Activated CD4-positive, alpha-beta T cell treated with anti-CD3 and anti-CD28 coated beads for 24 hours (primary cell): ENCODE data around the gene SCGB1C1.
A peak's percentile ranks its signal among the peaks of the same experiment; 100 is the strongest.
"Not testable (repeated sequence)": the region's sequence is repeated elsewhere in the genome, so short reads cannot be mapped to it uniquely, and the experiment has no call there.

Experiments used
- DNase-seq, 2 donors: peaks; one replicate each; pipeline ENCODE4 v3.0.0-alpha.2; 2020; ENCODE audit warnings: low read depth in 2 of 2

Gene SCGB1C1

DNA sequence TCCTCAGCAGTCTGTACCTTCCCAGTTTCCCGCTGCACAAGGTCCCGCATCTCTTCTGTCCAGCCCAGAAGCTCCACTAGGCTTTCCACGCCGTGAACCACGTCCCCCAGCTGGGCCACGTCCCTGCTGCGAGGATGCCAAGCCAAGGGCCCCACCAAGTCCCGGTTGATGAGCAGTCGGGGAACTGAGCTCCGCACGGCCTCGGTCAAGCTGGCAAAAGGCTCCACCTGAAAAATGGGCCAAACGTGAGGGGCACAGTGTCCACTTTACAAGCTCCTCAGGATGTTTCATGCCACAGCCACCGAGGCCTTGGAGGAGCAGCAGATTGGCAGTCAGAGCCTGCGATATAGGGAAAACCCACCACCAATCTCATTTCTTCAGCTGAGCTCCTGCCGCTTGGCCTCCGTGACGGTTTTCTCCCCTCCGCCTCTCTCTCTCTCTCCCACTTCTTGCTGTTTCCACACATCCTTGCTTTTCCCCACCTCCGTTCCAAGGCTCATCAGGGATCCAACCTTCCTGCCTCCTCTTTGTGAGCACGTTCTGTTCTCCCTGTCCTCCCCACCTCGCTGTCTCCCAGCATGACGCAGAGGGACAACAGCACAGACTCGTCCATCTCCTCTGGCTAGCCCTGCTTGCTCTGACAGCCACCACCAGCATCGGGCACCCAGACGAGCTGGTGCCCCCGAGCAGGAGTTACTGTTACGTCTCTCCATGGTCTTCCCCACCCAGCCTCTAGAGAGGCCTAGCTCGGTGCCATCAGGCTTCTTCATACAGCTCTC is 26.1 kb downstream of the SCGB1C1 start:
- DNase-seq, result no peak

DNA sequence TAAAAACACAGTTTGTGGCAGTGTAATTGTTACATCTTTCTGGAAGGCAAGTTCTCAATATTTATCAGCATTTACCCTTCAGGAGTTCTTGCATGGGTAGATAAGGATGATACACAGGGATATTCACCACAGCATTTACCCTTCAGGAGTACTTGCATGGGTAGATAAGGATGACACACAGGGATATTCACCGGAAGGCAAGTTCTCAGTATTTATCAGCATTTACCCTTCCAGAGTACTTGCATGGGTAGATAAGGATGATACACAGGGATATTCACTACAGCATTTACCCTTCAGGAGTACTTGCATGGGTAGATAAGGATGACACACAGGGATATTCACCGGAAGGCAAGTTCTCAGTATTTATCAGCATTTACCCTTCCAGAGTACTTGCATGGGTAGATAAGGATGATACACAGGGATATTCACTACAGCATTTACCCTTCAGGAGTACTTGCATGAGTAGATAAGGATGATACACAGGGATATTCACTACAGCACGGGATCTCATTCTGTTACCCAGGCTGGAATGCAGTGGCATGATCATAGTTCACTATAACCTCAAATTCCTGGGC is 27.9 kb downstream of the SCGB1C1 start:
- DNase-seq, result not testable (repeated sequence)

DNA sequence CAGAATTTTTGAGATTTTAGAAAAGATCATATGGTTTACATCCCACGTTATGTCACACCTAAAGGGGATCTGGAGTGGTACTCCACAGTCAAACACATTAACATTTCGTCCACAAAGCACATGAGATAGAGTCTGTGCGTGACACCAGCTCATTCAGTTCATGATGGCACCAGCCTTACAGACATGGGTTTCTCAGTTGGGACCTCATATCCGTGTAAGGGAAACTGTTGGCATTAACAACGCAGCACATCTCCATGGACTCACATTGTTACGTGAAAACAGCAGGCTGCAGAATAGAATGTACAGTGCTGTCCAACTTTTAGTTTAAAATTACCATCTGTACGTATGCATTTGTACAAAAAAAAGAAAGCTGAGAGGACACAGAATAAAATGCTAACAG is 28.7 kb downstream of the SCGB1C1 start:
- no peak for DNase-seq

DNA sequence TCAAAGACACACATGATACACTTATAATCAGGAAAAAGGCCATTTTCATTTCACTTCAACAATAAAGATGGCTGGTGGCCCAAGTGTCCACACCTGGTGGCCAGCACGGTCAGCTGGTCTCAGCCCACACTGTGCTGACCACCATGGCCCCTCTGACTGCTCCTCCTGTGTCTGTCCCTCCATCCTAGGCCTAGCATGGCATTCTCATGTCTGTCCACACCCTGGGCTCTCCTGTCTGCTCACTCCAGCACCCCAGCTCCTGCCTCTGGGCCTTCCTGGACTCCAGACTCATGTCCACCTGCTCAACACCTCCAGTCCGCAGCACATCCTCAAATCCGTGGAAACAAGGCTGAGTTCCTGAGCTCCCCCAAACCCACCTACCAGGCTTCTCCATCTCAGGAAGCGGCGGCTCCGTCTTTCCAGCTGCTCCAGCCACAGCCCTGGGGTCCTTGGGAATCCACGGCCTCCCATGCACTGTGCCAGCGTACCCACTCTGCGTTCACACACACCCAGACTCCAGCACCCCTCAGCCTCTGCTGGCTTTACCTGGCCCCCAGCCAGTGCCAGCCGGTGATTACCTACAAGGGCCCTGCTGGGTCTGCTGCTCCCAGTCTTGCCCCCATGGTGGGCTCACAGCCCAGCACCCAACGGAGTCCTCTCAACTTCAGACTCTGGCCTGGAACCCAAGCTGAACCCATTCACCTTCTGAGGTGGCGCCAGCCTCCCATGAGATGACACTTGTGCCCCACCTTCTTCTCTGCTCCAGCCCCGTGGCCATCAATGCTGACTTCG is 29.3 kb downstream of the SCGB1C1 start:
- DNase-seq, result no peak

DNA sequence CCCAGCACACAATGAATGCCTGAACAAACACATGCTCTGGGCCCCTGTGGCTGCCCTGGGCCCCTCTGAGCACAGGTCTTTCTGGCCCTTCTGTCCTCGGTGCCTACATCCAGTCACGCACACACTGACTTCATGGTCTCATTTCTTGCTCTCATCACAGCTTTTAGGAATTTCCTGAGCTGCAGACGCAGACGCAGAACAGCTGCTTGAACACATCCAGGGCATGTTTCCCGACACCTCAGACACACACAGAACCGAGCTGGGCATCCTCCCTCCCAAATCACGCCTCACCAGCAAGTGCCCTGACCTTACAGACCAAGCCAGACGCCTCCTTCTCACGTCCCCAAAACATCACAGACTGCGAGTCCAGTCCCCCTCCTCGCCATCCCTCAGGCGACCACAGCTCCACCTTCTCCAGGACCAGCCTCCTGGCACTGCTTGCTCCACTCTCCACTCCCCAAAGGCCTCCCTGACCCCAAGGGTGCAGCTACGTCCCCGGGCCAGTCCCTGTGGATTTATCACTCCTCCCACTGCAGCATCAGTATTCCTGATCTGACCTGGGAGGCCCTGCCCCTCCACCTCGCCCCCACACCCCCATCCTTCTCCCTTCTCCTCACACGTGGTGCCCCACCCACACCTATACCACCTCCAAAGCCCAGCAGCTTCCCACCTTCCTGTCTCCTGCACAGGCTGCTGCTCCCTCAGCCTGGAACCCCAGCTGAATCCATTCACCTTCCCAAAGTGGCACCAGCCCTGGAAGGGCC is 30.3 kb downstream of the SCGB1C1 start:
- no peak for DNase-seq

DNA sequence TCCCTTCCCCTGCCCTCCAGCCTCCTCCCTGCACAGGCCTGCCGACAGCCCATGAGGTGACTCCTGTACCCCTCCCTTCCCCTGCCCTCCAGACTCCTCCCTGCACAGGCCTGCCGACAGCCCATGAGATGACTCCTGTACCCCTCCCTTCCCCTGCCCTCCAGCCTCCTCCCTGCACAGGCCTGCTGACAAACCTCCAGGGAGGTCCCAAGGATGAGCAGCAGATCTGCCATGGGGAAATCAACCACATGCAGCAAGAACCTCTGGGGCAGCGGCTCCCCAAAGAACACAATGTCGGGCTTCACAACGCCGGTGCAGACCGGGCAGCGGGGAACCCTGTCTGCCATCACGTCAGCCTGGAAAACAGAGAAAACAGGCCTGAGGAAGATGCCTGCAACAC is 31.0 kb downstream of the SCGB1C1 start:
- DNase-seq, result no peak

DNA sequence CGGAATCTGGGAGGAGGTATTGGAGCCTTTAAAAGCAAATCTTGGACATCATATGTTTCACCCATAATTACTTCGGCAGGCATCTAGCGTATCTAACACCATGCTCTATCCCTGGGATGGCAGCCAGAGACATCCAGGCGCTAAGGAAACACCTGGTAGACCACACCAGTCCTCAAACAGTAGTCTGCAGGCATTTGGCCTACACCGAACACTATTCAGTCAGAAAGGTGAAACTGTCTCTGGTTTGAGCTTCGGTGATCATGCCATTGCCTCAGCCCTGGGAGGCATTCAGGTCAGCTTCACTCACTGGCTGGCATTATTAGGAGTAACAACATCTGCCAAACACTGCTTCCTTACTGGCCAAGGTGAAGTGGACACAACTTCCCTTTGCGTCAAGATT is 31.5 kb downstream of the SCGB1C1 start:
- DNase-seq, result no peak

DNA sequence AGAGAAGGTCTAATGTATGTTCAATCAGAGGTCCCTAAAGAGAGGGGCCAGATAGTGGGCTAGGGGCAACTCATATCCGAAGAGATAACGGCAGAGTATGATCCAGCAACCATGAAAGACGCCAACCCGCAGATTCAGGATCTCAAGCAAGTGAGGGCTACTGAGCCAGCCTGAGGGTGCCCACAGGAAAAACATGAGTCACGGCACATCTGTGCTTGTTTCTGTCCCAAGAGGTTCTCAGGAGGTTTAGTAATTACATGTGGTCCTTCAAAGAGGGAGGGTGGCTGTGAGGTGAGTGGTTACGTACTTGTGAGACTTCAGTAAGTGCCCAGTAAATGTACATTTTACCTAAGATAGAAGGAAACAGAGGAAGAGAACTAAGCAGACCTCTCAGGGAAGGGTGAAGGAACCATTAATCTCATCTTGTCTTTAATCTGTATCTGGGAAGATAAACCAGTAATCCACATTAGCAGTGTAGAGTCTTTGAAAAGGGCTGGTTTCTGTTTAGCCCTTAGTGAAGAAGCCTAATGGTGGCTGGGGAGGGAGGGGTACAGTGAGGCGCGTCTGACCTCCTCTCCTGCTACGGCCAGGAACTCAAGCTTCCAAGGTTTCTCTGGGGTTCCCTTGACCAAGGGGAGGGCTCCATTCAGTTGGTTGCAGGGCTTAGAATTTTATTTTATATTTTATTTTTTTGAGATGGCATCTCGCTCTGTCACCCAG is 33.0 kb downstream of the SCGB1C1 start:
- DNase-seq, result no peak

DNA sequence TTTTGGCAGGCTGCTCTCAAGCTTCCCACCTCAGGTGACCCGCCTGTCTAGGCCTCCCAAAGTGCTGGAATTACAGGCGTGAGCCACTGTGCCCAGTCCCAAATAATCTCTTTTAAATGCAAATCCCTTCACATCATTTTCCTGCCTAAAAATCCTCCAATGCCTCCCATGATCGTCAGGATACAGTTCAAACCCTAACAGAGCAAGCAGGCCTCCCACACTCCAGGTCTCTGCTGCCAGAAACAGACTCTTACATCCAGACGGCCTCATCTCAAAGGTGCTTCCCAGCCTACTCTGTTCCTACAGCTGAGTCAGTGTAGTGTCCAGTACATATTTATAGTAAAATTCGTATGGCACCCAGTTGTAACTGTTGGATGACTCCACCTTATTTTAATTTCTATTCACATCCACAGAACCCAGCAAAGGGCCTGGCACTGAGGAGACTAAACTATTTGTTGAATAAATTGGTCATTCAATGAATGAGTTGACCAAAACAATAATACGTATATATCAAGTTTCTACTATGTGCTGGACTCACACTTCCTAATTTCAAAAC is 35.0 kb downstream of the SCGB1C1 start:
- DNase-seq, result no peak

DNA sequence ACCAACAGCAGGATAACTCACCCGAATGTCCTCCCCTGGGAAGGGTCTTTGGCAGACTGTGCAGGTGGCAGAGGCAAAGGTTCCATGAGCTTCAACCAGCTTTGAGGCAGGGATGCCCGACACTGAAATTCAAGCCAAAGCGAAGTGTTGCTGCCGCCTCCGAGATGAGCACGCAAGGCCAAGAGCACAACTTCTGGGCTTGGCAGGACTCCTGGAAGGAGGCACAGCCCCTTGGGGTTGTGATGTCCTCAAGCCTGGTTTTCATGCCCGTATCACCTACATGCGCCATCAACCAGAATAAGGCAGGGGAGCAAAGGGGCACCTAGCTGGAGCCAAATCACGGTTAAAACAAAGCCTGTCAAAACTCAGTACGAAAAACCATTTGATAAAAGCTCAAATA is 37.6 kb downstream of the SCGB1C1 start:
- DNase-seq, result no peak

DNA sequence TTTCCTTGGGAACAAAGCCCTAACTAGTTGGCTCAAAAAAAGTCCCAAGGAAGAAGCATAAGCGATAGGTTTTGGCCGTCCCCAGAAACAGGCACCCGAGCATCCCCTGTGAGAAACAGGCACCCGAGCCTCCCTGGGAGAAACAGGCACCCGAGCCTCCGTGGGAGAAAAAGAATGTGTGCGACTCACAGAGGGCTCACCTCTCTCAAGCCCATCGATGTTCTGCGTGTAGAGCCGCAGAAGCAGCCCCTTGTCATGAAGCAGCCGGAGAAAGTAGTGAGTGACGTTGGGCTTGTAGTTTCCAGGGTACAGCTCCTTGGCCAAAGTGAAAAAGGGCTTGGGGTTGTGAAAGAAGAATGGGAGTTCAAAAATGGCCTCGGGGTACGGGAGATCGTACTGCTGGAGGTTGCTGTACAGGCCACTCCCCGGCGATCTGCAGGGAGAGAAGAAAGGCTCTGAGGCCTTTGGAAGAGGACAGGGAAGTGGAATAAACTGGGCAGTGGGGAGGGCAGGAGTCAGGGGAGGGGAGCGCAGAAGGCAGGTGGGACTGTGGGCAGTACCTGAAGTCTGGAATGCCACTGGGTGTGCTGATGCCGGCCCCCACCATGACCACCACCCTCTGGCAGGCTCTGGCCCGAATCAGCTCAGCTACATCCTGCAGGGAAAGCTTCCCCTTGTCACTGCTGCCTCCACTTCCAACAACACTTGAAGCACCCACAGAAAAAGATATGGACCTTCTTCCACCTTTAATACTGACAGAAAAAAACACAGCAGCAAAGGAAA is 40.1 kb downstream of the SCGB1C1 start:
- DNase-seq, result no peak

DNA sequence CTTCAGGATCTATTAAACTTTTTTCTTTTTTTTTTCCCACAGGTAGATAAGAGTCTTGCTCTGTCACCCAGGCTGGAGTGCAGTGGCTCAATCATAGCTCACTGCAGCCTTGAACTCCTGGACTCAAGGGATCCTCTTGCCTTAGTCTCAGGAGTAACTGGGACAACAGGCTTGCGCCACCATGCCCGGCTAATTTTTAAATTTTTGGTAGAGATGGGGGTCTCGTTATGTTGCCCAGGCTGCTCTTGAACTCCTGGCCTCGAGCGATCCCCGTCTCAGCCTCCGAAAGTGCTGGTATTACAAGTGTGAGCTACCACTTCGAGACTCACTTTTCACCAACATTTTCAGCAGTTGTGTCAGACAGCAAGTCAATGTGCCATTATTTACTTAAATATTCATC is 42.3 kb downstream of the SCGB1C1 start:
- no peak for DNase-seq

DNA sequence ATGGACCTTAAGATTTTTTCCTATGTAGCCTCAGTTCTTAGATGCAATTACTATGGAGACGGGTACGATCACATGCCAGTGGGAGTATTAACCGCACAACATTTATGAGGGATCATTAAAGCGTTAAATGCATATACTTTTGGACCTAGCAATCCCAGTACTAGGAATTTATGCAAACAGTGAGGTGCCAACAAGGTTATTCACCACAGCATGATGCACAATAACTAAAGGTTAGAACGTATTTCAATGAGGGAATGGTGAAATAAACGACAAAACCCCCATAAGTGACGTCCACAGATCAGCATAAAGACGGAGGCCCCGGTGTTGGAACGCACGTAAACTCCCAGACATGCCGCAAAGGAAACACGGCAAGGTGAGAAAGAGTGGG is 42.7 kb downstream of the SCGB1C1 start:
- DNase-seq, result peak; percentile 54 to 56

DNA sequence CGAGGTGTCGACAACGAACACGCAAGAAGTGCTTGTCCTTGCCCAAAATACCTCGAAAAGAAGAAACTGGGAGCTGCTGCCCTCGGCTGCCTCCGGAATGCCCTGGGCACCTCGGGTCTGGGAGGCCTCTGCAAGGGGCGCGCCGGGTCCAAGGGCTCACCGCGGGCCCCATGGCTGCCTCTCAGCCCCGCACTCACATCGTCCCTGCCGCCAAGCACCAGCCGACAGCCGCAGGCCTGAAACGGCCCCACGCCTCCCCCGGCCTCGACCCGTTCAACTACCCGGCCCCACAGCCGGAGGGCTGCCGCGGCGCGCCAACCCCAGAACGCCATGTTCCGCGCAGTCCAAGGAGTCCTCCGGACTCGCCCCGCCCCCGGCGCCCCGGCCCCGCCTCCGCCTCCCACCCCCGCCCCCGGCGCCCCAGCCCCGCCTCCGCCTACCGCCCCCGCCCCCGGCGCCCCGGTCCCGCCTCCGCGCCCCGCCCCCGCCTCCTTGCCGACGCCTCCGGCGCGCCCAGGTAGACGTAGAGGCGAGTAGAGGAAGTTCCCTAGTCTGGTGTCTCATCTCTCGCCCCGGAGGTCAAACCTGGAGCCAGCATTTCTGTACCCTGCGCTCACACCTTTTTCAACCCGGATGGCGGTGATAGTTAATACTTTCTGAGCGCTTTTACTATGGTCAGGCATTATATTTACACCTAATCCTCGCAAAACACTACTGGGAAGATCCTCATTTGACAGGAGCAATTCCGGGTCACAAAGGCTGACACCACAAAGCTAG is 43.3 kb downstream of the SCGB1C1 start, which contains the start of gene SIRT3:
TSS of gene SIRT3 (minus strand) at position 346 of the 777 bp plus-strand sequence. CDS start at position 332, 14 bp downstream.
- DNase-seq, result peak; percentile 58 to 66

DNA sequence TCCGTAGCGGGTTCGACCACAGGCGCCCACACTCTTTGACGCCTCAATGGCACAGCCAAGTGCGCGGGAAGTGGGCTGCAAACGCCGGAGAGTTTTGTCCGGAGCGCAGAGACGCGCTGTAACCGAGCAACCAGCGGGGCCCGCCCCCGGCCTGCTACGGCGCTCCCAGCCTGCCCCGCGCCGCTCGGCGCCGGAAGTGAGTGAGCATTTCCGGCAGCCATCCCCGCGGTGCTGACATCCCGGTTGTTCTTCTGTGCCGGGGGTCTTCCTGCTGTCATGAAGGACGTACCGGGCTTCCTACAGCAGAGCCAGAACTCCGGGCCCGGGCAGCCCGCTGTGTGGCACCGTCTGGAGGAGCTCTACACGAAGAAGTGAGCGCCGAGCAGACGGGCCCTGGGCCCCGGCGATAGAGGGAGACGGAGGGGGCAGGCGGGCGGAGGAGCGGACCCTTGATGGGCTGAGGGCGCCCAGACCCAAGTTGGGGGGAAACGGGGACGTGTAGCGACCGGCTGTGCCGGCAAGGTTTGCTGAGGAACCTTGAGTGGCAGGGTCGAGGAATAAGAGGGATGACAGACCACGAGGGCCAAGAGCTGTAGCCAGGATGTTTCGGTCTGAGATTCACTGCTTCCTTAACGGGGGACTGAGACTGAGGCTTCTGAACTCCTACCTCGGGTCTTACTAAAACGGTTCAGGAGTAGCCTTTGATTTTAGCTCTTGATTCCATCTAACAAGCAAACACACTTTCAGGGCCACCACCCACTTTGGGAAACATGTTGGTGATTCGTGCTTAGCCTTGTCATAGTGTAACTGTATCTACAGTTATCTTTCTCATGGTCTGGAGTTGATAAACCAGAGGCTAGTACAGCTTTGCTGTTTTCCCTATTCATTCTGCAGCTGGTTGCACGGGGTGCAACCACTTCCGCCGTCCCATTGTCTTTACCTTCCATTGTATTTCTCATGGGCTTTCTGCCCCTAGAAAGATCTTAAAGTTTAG is 44.2 kb downstream of the SCGB1C1 start, which contains the start of gene PSMD13:
TSS of gene PSMD13 (plus strand) at position 203 of the 994 bp plus-strand sequence. CDS start at position 277, 74 bp downstream.
- peak; percentile 80 to 82 for DNase-seq

DNA sequence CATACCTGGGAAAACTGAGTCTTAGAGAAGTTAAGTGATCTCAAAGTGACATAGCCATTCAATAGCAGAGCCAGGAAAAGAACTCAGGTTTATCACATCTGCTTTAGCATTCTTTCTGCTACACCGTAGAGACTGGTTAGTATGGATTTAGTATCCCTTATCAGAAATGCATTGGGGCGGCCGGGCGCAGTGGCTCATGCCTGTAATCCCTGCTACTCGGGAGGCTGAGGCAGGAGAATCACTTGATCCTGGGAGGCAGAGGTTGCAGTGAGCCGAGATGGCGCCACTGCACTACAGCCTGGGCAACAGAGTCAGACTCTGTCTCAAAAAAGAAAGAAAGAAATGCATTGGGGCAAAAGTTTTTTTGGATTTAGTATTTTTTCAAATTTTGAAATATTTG is 45.5 kb downstream of the SCGB1C1 start:
- DNase-seq, result not testable (repeated sequence)

DNA sequence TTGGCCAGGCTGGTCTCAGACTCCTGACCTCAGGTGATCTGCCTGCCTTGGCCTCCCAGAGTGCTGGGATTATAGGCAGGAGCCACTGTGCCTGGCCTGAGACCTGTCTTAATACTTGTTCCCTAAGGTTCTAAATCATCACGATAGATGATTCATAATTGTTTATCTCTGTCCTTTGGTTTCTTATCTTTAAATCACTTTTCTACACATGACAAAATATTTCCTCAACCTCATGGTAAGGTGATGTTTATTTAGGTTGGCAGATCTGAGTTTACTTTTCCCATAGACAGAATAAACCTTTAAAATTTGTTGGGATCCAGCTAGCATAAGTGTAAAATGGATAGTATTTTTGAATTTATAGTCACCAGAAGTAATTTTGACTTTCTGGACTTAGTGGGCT is 47.4 kb downstream of the SCGB1C1 start:
- no peak for DNase-seq

DNA sequence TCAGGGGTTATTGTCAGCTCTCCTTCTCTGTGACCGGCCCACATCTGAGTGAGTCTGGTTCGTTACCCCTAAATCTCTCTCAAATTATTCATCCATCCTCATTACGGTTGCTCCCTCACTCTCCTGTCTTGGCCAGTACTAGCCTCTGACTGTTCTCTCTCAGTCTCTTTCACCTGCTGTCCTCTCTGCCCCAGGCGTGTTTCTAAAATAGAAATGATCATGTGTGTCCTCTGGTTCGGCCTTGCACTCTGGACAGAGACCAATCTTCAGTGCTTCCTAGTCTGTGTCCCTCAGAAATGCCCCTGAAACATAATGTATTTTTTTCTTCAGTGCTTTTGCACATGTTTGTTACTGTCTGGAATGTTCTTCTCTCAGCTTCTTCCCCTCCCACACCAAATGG is 48.8 kb downstream of the SCGB1C1 start:
- DNase-seq, result no peak
